ENCODE measurements around the gene VAV1.

VAV1 gene, protein sequence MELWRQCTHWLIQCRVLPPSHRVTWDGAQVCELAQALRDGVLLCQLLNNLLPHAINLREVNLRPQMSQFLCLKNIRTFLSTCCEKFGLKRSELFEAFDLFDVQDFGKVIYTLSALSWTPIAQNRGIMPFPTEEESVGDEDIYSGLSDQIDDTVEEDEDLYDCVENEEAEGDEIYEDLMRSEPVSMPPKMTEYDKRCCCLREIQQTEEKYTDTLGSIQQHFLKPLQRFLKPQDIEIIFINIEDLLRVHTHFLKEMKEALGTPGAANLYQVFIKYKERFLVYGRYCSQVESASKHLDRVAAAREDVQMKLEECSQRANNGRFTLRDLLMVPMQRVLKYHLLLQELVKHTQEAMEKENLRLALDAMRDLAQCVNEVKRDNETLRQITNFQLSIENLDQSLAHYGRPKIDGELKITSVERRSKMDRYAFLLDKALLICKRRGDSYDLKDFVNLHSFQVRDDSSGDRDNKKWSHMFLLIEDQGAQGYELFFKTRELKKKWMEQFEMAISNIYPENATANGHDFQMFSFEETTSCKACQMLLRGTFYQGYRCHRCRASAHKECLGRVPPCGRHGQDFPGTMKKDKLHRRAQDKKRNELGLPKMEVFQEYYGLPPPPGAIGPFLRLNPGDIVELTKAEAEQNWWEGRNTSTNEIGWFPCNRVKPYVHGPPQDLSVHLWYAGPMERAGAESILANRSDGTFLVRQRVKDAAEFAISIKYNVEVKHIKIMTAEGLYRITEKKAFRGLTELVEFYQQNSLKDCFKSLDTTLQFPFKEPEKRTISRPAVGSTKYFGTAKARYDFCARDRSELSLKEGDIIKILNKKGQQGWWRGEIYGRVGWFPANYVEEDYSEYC

DNA sequence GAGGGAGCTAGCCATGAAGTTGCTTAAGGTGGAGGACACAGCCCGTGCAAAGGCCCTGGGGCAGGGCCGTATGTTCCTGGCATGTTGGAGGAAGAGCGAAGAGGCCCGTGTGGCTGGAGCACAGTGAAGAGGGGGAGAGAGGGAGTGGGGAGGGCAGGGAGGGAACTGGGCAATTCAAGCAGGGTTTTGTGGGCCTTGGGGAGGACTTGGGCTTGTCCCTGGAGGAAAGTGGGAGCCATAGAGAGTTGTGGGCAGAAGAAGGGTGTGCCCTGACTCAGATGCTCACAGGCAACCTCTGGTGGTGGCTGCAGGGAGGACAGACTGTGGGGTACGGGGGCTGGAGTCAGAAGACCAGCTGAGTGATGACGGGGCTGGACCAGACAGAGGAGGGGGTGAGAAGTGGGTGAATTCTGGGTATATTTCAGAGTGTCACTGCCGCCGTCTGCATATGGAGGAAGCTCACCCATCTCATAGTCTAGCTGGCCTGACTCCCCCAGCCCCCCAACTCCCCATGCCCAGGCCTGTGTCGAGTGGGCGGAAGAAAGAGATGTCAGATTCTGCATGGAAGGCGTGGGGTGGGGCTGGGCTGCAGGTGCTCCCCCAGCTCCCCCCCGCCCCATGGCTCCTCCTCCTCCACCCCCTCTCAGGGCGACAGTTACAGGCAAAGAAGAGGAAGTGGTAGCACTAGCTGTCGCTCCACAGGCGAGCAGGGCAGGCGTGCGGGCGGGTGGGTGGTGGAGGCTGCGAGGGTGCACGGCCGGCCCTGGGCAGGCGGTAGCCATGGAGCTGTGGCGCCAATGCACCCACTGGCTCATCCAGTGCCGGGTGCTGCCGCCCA lies at the start of gene VAV1:
TSS of gene VAV1 (plus strand) at position 681 of the 838 bp plus-strand sequence. CDS start at position 781, 100 bp downstream.
- DNase-seq (ENCODE audit: low read depth in 2 of 2), result peak; percentile 59 to 66

DNA sequence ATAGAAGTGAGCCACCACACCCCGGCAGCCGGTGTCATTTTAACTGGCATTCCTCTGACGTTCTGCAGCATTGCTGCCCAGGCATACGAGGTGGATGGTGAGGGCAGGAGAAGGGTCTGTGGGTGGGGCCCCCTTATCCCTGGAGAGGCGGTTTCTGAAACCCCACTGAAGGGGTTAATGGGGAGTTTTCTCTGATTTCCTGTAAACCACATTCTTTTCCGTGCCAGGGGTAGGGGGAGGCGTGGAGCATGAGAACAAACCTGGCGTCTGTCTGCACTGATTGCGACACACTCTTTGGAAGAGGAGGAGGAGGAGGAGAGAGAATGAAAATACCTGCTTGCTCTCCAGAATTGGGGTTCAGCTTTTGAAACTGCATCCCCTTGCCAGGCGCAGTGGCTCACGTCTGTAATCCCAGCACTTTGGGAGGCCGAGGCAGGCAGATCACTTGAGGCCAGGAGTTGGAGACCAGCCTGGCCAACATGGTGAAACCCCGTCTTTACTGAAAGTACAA lies 49.3 kb upstream of the VAV1 start:
- no peak for DNase-seq (ENCODE audit: low read depth in 2 of 2)

DNA sequence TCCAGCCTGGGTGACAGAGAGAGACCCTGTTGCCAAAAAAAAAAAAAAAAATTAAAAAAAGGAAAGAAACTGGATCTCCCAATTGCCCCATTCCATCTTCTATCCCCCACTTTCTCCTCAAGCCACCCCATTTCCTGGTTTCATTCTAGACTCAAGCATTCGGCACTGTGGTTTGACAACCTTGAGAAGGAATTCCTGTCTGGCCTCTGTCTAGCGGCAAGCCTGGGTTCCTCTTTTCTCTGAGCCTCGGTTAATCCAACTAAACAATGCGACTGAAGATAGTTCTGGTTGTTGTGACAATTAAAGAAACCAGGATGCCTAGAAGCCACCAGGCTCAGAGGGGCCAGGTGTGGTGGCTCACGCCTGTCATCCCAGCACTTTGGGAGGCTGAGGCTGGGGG lies 48.8 kb upstream of the VAV1 start:
- no peak for DNase-seq (ENCODE audit: low read depth in 2 of 2)

DNA sequence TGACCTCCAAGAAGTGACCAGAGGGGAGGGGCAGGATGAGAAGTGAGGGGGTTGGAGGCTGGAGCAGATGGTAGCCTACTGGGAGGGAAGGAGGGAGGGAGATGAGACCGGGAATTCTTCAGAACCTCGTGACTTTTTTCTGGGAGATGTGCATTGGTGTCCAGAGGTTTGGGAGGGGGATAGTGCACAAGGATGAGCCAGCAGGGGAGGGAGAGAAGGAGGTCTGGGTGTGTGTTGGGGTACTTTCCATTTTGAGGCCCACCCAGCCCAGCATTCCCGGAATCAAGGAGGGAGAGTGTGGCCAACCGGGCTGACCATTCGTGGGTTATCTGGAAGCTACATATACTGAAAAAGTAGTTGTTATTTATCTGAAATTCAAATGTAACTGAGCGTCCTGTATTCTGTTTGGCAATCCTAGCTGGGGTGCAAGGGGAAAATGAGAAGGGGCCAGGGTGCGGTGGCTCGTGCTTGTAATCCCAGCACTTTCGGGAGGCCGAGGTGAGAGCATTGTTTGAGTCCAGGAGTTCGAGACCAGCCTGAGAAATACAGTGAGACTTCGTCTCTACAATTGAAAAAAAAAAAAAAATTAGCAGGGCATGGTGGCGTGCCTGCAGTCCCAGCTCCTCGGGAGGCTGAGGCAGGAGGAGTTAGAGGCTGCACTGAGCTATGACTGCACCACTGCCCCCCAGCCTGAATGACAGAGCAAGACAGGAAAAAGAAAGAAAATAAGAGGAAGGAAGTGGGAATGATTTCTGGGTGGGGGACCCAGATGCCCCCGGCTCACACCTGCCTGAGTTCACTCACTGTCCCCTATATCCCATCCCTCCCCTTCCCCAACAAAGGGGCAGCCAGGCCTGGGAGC lies 47.6 kb upstream of the VAV1 start:
- DNase-seq (ENCODE audit: low read depth in 2 of 2), result no peak

DNA sequence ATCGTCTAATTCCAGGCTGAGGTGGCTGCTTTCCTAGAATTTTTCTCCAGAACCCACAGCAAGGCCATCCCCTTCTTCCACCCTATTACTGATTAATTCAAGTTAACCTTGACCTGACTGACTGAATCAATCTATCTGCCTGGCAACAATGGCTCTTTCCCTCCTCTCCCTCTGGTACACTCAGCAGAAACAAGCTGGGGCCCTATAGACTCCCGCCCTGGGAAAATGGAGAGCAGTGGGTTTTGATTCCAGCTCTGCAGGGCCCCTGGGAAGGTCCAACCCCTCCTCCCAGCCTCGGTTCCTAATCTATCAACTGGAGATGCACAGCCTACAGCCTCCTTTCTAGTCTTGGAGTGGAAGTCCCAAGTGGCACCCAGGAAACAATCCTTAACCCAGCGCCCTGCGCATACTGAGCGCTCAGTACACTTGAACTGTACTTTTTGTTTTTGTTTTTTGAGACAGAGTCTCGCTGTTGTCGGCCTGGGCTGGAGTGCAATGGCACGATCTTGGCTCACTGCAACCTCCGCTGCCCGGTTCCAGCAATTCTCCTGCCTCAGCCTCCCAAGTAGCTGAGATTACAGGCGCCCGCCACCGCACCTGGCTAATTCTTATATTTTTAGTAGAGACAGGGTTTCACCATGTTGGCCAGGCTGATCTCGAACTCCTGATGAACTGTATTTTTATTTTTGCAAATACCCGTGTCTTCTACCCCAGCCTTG lies 46.8 kb upstream of the VAV1 start:
- DNase-seq (ENCODE audit: low read depth in 2 of 2), result no peak

DNA sequence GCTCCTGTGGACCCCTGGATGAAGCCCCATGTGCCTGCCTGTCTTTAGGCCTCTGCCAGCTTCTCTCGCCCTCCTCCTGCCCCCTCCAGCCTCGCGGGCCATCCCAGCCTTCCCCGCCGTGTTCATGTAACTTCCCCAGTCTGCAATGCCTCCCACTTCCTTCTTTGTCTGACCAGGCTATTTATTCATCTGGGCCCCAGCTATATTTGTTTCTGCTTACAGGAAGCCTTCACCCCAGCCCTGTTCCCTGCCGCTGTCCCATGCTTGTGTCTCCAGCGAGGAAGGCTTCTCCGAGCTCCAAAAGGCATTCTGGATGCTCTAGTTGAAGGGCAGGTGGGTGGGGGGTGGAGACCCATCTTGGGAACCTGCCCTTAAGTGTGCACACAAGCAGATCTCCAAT lies 44.2 kb upstream of the VAV1 start:
- no peak for DNase-seq (ENCODE audit: low read depth in 2 of 2)

DNA sequence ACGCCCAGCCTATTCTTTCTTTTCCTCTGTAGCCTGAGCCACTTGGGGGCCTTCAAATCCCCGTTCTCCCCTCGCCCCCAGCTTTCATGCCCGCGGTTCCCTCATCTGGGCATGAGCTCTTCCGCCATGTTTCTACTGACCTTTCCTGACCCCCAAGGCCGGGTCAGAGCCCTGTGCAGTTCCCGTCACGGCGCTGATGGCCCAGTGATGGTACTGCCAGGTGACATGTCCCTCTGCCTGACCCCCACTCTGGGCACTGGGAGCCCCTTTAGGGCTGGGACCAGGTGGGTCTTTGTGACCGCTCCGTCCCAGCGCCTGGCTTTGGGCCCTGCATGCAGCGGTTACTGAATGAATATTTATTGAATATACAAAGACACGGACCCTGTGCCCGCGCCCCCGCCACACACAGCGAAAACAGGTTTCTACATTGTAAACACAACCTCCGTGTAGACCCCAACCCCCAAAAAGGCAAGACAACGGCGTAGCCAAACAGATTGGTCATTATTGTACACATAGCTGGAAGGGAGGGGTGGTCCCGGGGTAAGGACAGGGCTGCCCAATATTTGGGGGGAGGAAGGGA lies 42.8 kb upstream of the VAV1 start:
- DNase-seq (ENCODE audit: low read depth in 2 of 2), result no peak

DNA sequence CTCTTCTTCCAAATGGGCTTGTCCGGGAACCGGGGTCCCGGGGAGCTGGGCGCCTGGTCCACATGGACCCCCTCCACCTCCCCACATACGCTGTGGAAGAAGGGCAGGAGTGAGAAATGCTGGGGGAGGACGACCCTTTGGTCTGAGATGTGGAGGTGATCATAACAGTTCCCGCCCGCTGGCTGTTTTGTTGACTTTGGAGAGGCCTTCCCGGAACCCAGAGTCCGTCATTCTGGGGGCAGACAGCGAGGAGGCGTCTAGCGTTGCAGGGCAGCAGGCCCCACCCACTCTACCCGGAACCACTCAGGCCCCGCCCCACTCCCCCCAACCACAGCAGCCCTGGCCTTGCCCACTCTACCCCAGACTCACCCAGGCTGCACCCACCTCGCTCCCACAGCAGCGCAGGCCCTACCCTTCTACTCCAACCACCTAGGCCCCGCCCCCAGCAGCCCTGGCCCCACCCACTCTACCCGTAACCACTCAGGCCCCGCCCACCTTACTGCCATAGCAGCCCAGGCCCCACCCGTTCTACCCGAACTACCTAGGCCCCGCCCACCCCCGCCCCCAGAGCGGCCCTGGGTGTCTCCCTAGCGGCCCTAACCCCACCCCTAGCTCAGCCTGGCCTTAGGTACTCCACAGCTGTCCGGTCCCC lies 42.2 kb upstream of the VAV1 start:
- DNase-seq (ENCODE audit: low read depth in 2 of 2), result no peak

DNA sequence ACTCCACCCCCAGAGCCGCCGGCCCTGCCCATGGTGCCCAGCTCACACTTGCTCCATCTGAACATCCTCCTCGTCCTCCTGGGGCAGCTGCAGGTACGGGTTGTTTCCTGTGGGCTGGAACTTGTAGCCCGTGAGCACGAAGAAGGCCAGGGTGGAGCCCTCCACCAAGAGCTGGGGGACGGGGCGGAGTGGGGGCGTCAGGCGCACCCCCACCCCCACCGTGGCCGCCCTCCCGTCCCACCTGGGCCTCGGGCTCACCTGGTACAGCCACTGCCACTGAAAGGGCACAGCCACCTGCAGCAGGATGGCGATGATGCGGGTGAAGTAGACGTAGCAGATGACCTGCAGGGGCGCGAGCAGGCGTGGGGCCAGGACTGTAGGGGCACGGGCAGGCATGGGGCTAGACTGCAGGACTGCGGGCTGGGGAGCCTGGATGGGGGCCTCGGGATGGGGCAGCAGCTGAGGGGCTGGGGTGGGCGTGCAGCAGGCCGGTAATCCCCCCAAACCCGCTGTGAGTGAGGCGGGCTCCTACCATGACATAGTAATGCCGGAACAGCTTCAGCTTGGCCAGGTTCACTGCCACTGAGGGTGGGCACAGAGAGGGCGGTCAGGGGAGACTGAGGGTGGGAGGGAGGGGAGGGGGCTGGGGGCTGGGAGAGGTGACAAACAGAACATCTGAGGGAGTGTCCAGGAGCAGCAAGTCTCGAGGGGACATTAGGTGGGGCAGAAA lies 41.4 kb upstream of the VAV1 start:
- DNase-seq (ENCODE audit: low read depth in 2 of 2), result no peak

DNA sequence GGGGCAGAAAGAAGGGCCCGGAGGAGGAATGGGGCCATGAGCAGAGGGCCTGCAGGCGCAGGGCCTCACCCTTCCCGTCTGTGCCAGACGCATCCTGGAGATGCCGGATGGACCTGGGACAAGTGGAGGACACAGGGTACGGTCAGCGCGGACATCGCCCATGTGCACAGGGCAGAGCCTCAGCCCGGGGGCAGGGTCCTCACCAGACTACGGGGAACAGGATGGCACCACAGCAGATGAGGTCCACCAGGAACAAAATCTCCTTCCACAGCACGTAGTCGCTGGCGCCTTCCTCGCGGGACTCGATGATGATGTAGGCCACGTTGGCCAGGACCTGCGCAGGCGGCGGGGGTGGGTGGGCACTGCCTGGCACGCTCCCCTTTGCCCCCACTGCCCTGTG lies 40.7 kb upstream of the VAV1 start:
- DNase-seq (ENCODE audit: low read depth in 2 of 2), result no peak

DNA sequence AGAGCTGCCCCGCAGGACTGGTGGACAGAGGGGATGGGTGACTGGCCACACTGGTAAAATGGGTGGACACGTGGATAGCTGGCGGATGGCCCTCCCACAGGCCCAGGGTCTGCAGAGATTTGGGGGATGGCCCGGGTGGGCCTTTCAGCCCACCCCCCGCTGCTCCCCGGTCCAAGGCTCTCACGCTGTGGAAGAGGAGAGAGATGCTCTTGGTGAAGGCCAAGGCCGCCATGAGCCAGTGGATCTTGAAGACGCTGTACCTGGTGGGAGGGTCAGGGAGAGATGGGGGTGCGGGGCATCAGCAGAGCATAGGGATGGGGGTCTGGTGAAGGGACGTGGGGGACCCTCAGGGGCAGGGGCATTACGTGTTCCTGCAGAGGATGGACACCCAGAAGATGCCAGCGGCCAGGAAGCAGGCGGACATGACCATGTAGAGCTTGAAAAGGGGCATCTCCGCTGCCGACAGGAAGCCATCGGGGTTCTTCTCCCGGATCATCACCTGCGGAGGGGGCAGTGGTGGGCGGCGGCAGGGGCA lies 39.6 kb upstream of the VAV1 start:
- no peak for DNase-seq (ENCODE audit: low read depth in 2 of 2)

DNA sequence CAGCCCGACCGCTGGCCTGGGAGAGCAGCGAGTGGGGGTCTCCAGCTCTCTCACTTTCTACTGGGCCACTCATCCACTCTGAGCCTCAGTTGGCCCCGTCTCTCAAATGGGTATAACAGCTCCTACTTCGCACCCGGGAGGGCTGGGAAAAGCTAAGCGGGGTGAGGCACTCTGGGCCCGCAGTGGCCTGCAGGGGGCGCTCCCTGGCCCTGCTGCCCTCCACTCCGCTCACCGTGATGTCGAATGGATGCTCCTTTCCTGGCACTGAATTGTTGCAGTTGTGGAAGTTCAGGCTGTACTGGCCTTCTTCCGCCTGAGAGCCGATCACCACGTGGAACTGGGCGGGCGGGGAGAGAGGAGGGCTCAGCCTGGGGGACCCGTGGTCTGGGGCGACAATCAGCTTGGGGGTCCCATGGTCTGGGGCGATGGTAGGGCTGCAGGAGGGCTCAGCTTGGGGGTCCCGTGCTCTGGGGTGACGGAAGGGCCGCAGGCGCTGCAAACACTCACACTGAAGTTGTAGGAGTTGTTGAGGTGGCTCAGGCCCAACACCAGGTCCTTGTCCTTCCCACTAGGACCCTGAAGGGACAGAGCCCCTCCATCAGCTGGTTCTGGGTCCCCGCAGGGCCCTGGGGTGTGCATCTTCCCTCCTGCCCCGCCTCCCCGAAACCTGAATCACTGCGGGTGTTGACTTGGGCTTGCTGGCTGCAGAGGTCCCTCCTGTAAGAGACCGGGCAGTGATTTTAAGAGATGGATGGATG lies 39.0 kb upstream of the VAV1 start:
- DNase-seq (ENCODE audit: low read depth in 2 of 2), result no peak

DNA sequence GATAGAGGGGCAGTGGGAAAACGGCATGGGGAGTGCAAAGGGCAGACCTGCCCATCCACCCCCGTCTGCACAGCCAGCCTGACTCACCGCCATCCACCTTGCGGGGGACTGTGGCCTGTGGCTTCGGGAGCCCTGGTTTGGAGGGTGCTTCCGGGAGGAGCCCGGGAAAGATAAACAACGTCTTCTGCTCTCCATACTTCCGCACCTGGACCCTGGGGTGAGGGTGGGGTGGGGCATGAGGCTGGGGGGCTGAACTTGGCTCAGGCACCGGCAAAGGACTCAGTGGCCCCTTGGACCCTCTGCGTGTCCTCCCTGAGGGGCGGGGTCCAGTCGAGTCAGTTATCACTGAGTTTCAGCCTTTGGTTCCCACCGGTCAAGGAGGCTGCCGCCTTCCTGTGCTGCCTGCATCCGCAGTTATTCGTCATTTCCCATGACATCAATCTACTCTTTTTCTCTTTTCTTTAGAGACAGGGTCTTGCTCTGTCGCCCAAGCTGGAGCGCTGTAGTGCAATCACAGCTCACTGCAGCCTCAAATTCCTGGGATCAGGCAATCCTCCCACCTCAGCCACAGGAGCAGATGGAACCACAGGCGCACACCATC lies 38.3 kb upstream of the VAV1 start:
- DNase-seq (ENCODE audit: low read depth in 2 of 2), result no peak

DNA sequence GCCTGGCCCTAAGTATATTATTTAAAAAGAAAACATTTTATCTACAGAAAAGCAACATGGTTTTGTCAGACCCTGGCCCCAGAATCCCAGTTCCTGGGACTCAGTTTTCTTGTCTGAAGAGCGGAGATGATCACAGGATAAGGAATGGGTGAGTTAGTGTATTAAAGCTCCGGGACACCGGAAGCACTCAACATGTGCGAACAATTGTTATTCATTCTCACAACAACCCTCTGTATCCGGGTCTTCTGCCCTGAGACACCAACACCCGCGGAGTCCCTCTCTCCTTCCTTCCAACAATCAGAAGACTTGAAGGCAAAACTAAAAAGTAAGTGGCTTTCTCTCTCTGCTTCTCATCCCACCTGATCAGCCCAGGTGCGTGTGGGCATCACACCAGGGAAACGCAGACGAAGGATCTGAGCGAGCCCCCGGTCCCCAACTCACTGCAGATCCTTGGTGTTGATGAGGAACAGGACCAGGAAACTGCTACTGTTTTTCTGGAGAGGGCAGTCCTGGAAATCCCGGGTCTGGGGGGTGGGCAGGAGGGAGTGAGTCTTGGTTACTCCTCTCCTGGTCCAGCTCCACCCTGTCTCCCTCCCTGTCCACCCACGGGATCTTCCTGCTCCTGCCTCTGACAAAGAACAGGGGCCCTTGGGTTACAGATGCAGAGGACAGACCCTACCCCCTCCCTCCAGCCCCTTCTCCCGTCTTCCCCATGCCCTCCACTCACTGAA lies 37.2 kb upstream of the VAV1 start:
- no peak for DNase-seq (ENCODE audit: low read depth in 2 of 2)

DNA sequence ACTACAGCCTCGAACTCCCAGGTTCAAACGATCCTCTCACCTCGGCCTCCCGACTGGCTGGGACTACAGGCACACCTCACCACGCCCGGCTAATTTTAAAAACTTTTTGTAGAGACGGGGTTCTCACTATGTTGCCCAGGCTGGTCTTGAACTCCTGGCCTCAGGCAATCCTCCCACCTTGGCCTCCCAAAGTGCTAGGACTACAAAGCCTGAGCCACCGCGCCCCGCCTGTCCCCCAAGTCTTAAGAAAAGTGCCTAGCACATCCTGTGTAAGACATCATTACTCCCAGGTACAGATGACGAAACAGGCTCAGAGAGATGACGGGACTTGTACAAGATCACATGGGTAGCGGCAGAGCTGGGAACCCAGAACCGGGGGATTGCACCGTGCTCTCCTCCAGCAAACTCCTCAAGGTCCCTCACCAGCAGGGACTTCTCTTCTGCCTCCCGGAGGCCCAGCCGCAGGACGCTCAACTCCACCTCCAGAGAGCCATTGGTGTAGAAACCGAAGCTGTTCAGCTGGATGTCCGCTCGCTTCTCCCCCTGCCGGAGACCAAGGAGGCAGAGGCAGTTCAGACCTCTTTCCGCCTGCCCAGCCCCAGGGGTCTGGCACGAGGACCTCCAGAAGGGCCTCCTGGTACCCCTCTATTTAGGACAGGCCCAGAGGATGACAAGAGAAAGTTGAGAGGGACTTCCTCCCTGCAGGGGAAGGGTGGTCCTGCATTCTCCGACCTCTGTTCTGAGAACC lies 36.2 kb upstream of the VAV1 start:
- DNase-seq (ENCODE audit: low read depth in 2 of 2), result peak in 1 of 2 donors; percentile 22

DNA sequence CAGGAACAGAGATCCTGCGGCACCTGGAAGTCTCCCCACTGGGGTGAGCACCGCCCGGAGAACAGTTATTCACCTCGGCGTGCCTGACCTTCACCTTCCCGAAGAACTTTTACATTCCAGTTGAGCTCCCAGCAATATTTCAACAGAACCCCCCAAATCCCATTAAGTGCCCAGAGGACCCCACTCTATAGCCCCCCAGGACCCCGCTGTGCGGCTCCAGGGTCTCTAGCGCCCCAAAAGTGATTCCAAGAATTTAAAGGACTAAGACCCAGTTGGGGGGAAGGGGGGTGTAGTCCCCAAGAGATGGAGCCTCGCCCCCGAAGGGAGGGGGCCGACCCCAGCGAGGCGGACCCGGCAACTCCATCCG lies 35.6 kb upstream of the VAV1 start:
- no peak for DNase-seq (ENCODE audit: low read depth in 2 of 2)
